GM23248 (cell line): ENCODE data around the gene CCDC24.

Source experiments
- EZH2 ChIP-seq: fragments of 200-600 bp; sonication (generic); IDR thresholded peaks from 2 replicates; pipeline ENCODE4 v1.6.1; 2018; ENCODE audit warnings: antibody characterized with exemption, mild to moderate bottlenecking; ENCODE audit not compliant: insufficient read depth, poor library complexity, severe bottlenecking
- EZH2phosphoT487 ChIP-seq: fragments of 200-600 bp; sonication (generic); IDR thresholded peaks from 2 replicates; pipeline ENCODE4 v1.6.1; 2018; ENCODE audit warnings: antibody characterized with exemption, moderate library complexity, mild to moderate bottlenecking, low read depth; ENCODE audit not compliant: insufficient read depth

- TF ChIP-seq EZH2phosphoT487, result no peak
- TF ChIP-seq EZH2, result no peak
These were observed 25.5 kb downstream of the CCDC24 start for GRCh38 chr1:44016890-44017400.
